HCT116 (cell line): ENCODE measurements around the gene INHBE. TPM values are rescaled to one million over a fixed set of nuclear protein-coding genes. Genes with fewer than 3 reads are reported as not detected.

Experiments used
- ATAC-seq: fragments of 200-7000 bp; cut with Tn5 transposase; 2 replicates; pipeline ENCODE4 v1.9.1; 2020; ENCODE audit warnings: mild to moderate bottlenecking, moderate library complexity
- BruUV-seq: library from RNA; stranded (reverse); fragments of 400-500 nt; replicated peaks from 2 replicates; lab custom pipeline; 2021; lab: Mats Ljungman, UMichigan
- CTCF ChIA-PET: fragments of 300-600 bp; sonication (Branson Sonifier 250); formaldehyde crosslinking; loops from one replicate; lab custom pipeline; 2021; ENCODE audit warnings: antibody characterized with exemption; lab: Charles Lee
- POLR2A ChIA-PET: fragments of 300-600, 350-600 bp; sonication (Branson Sonifier 250); formaldehyde crosslinking; loops from one replicate; lab custom pipeline; 2021; ENCODE audit warnings: antibody characterized with exemption; lab: Charles Lee
- RAD21 ChIA-PET, 2 experiments: fragments of 300-600 bp; sonication (Branson Sonifier 250); formaldehyde crosslinking; loops; one replicate each; lab custom pipeline; 2023; ENCODE audit warnings: low total read pairs in 2 of 2; ENCODE audit not compliant: uncharacterized antibody in 2 of 2, unreplicated experiment in 2 of 2, low non-redundant PET in 1 of 2; lab: Charles Lee
- DNase-seq: peaks from one replicate; pipeline ENCODE4 v3.0.0-alpha.2; 2010; ENCODE audit warnings: low read depth, low spot score
- H2AFZ ChIP-seq: fragments of 200-600 bp; shearing (Covaris generic), sonication (generic); 2 replicates; pipeline ENCODE4 v1.6.1; 2017; ENCODE audit warnings: low read depth, mixed run types, mixed read lengths, antibody characterized with exemption, low read length; ENCODE audit not compliant: poor library complexity, severe bottlenecking
- H3K27ac ChIP-seq: 2 replicates; pipeline ENCODE4 v1.5.1; 2012; ENCODE audit warnings: low read depth, low read length
- H3K27me3 ChIP-seq: fragments of 200-600 bp; sonication (generic); 2 replicates; pipeline ENCODE4 v1.6.1; 2016; ENCODE audit warnings: mixed run types, low read length, mixed read lengths; ENCODE audit not compliant: insufficient read depth
- H3K36me3 ChIP-seq, 2 experiments: fragments of 200-500 bp in 1 of 2; fragments of 200-600 bp in 1 of 2; sonication (Bioruptor generic) in 1 of 2; sonication (generic) in 1 of 2; 2 replicates each; pipeline versions ENCODE4 v1.5.1 to v1.6.1; 2014 to 2016; ENCODE audit warnings: low read length in 2 of 2, inconsistent platforms in 1 of 2, mixed read lengths in 1 of 2, mixed run types in 1 of 2; ENCODE audit not compliant: insufficient read depth in 2 of 2, control insufficient read depth in 1 of 2
- H3K4me1 ChIP-seq, 2 experiments: fragments of 200-600 bp in 1 of 2; sonication (generic) in 1 of 2; 2 replicates each; pipeline versions ENCODE4 v1.5.1 to v1.6.1; 2012 to 2017; ENCODE audit warnings: low read length in 2 of 2, inconsistent platforms in 1 of 2, mild to moderate bottlenecking in 1 of 2, mixed read lengths in 1 of 2, mixed run types in 1 of 2, moderate library complexity in 1 of 2; ENCODE audit not compliant: insufficient read depth in 2 of 2, control insufficient read depth in 1 of 2
- H3K4me2 ChIP-seq: fragments of 200-600 bp; sonication (generic); 2 replicates; pipeline ENCODE4 v1.6.1; 2017; ENCODE audit warnings: mixed run types, low read length, mixed read lengths
- H3K4me3 ChIP-seq, 2 experiments: fragments of 200-600 bp in 1 of 2; sonication (generic) in 1 of 2; replicated peaks in 1 of 2; 2 replicates each; pipeline ENCODE4 v1.5.1; 2011 to 2016; ENCODE audit warnings: low read length in 2 of 2, control low read depth in 1 of 2, low read depth in 1 of 2, mild to moderate bottlenecking in 1 of 2, mixed read lengths in 1 of 2, mixed run types in 1 of 2
- H3K79me2 ChIP-seq: fragments of 200-600 bp; sonication (generic); 2 replicates; pipeline ENCODE4 v1.6.1; 2017; ENCODE audit warnings: mild to moderate bottlenecking, mixed run types, low read length, moderate library complexity, mixed read lengths; ENCODE audit not compliant: insufficient read depth
- H3K9ac ChIP-seq: fragments of 200-600 bp; sonication (generic); 2 replicates; pipeline ENCODE4 v1.6.1; 2016; ENCODE audit warnings: low read length, mixed read lengths
- H3K9me2 ChIP-seq: fragments of 200-600 bp; sonication (generic), shearing (Covaris generic); 2 replicates; pipeline ENCODE4 v1.6.1; 2017; ENCODE audit warnings: mixed run types, mild to moderate bottlenecking, moderate library complexity; ENCODE audit not compliant: insufficient read depth
- H3K9me3 ChIP-seq, 2 experiments: fragments of 200-500 bp in 1 of 2; fragments of 200-600 bp in 1 of 2; sonication (Bioruptor generic) in 1 of 2; sonication (generic) in 1 of 2; 2 replicates each; pipeline ENCODE4 v1.6.1; 2014 to 2017; ENCODE audit warnings: low read length in 2 of 2, mixed read lengths in 2 of 2, inconsistent platforms in 1 of 2, low read depth in 1 of 2, mild to moderate bottlenecking in 1 of 2, mixed run types in 1 of 2, moderate library complexity in 1 of 2; ENCODE audit not compliant: control insufficient read depth in 1 of 2, insufficient read depth in 1 of 2
- H4K20me1 ChIP-seq: fragments of 200-600 bp; sonication (generic), shearing (Covaris generic); 2 replicates; pipeline ENCODE4 v1.6.1; 2017; ENCODE audit warnings: mixed run types, mild to moderate bottlenecking, moderate library complexity; ENCODE audit not compliant: insufficient read depth
- ATF3 ChIP-seq: IDR thresholded peaks from 2 replicates; pipeline ENCODE4 v1.6.1; 2012
- CEBPB ChIP-seq: IDR thresholded peaks from 2 replicates; pipeline ENCODE4 v1.6.1; 2012; ENCODE audit warnings: low read depth
- CTCF ChIP-seq, 3 experiments: fragments of 200-600 bp in 1 of 3; sonication (generic) in 1 of 3; IDR thresholded peaks in 2 of 3; conservative IDR thresholded peaks in 1 of 3; 2 replicates each; pipeline ENCODE4 v1.5.1; 2012 to 2017; ENCODE audit warnings: low read depth in 2 of 3, low read length in 2 of 3, antibody characterized with exemption in 1 of 3, borderline replicate concordance in 1 of 3, control low read depth in 1 of 3, mild to moderate bottlenecking in 1 of 3, mixed read lengths in 1 of 3, mixed run types in 1 of 3, moderate library complexity in 1 of 3; ENCODE audit not compliant: insufficient read depth in 1 of 3
- EGR1 ChIP-seq: IDR thresholded peaks from 2 replicates; pipeline ENCODE4 v1.6.1; 2012; ENCODE audit warnings: low read depth
- FOSL1 ChIP-seq: IDR thresholded peaks from 2 replicates; pipeline ENCODE4 v1.6.1; 2012; ENCODE audit warnings: low read depth
- JUND ChIP-seq: IDR thresholded peaks from 2 replicates; pipeline ENCODE4 v1.6.1; 2012
- MAX ChIP-seq: IDR thresholded peaks from 2 replicates; pipeline ENCODE4 v1.6.1; 2012
- POLR2A ChIP-seq: IDR thresholded peaks from 2 replicates; pipeline ENCODE4 v1.7.0; 2011; ENCODE audit warnings: borderline replicate concordance; ENCODE audit not compliant: insufficient read depth, insufficient read length; ENCODE audit errors: extremely low read depth
- POLR2AphosphoS5 ChIP-seq: IDR thresholded peaks from 2 replicates; pipeline ENCODE4 v1.6.1; 2011; ENCODE audit warnings: mild to moderate bottlenecking, low read depth, low read length, moderate library complexity
- SP1 ChIP-seq: IDR thresholded peaks from 2 replicates; pipeline ENCODE4 v1.6.1; 2012; ENCODE audit warnings: low read depth
- SRF ChIP-seq: IDR thresholded peaks from 2 replicates; pipeline ENCODE4 v1.6.1; 2012; ENCODE audit warnings: low read depth
- TCF7L2 ChIP-seq: IDR thresholded peaks from 2 replicates; pipeline ENCODE4 v1.7.0; 2011; ENCODE audit warnings: borderline replicate concordance, inconsistent platforms; ENCODE audit not compliant: insufficient read depth, insufficient read length; ENCODE audit errors: extremely low read depth
- YY1 ChIP-seq: IDR thresholded peaks from 2 replicates; pipeline ENCODE4 v1.6.1; 2011; ENCODE audit warnings: low read length, low read depth, moderate library complexity, mild to moderate bottlenecking; ENCODE audit not compliant: insufficient replicate concordance; ENCODE audit errors: extremely low read depth
- ZBTB33 ChIP-seq: IDR thresholded peaks from 2 replicates; pipeline ENCODE4 v1.6.1; 2011; ENCODE audit warnings: mild to moderate bottlenecking, low read length, moderate library complexity; ENCODE audit not compliant: insufficient replicate concordance; ENCODE audit errors: extremely low read depth
- ZFX ChIP-seq: fragments of 450-650 bp; IDR thresholded peaks from 2 replicates; pipeline ENCODE4 v1.6.1; 2017
- intact Hi-C: fragments of 100-400 bp; cut with micrococcal nuclease; formaldehyde crosslinking; loops from 2 replicates; pipeline ENCODE4 v1.10.0; 2022
- total RNA-seq: library from RNA; stranded (reverse); gene quantifications from one replicate; pipeline ENCODE4 v1.2.1, GENCODE V29; 2021; ENCODE audit not compliant: unreplicated experiment

INHBE gene
- total RNA-seq, 1 experiment from 2014 or later = 0.89 TPM

GRCh38 chr12:57459055-57459749, 4.1 kb downstream of the INHBE start (continued):
- TF ChIP-seq CTCF (IDR thresholded peaks at IDR 0.05 in 2 of 3, conservative IDR thresholded peaks at IDR 0.05 in 1 of 3; ENCODE audit: borderline replicate concordance in 1 of 3, insufficient read depth in 1 of 3, low read depth in 2 of 3, low read length in 2 of 3) (peak in 2 of 3 experiments; percentile 85 to 89; a peak in 4 of 6 replicates), ZBTB33 (no peak), POLR2AphosphoS5 (0 out of 2 replicates have a peak, but pooled peaks have one; percentile 51), TCF7L2 (no peak), SRF (no peak)

- no TSS peak for BruUV-seq
- Histone ChIP-seq H4K20me1 (no peaks in the 10 kb centered on the region), H3K9me2 (no peaks in the 10 kb centered on the region), H3K27ac (peak within 1 kb of the TSS; percentile 65), H3K4me3 (peak within 1 kb of the TSS; percentile 75), H3K79me2 (no peaks in the 10 kb centered on the region), H3K9ac (peak within 1 kb of the TSS; percentile 57), H3K4me2 (peak within 1 kb of the TSS; percentile 99), H3K36me3 (no peaks in the 10 kb centered on the region), H2AFZ (peak within 1 kb of the TSS; percentile 94), H3K27me3 (no peaks in the 10 kb centered on the region), H3K4me1 (peaks cover 30 to 63% of the 10 kb centered on the region in 2 experiments), H3K9me3 (no peaks in the 10 kb centered on the region)
- no peak for DNase-seq
- ChIA-PET CTCF (interaction anchor here (1.0 to 1.6 kb wide), 9 partner anchors 9 to 332 kb away, joined by 3 to 11 read pairs (median 4); partner anchors contain the start of genes LRP1 and SHMT2), POLR2A (no interaction called here), RAD21 (no interaction called here)
- intact Hi-C loops = loop anchor here (2.0 to 5.0 kb wide), 2 partner anchors 27 to 373 kb away; partner anchors contain the start of gene NAB2
- no peak for TF ChIP-seq SP1
- no peak for TF ChIP-seq JUND
- TF ChIP-seq FOSL1 = no peak
- TF ChIP-seq YY1 = no peak
- no peak for TF ChIP-seq ATF3
- TF ChIP-seq MAX = no peak
- no peak for TF ChIP-seq TCF7L2
- TF ChIP-seq EGR1 = no peak
- TF ChIP-seq POLR2A = no peak
- TF ChIP-seq CEBPB = no peak
- no peak for TF ChIP-seq SRF
- TF ChIP-seq ZFX = no peak
- ATAC-seq = peak; percentile 21
Observed at GRCh38 chr12:57459750-57460467, 4.8 kb downstream of the INHBE start, which contains the start of gene GLI1. GLI1 (plus strand) TSS chr12:57459785; CDS start chr12:57463692, 3,907 bp downstream.
